H1 (cell line): ENCODE measurements around the gene CA14.

Source experiments
- CTCF ChIP-seq, 3 experiments: IDR thresholded peaks; 1 replicate in 2 of 3; 2 replicates in 1 of 3; pipeline versions ENCODE4 v1.5.1 to v1.6.1; 2011; ENCODE audit warnings: low read length in 3 of 3, mild to moderate bottlenecking in 3 of 3, inconsistent platforms in 2 of 3, low read depth in 1 of 3, moderate library complexity in 1 of 3; ENCODE audit not compliant: insufficient read depth in 1 of 3; ENCODE audit errors: control extremely low read depth in 1 of 3
- POLR2AphosphoS5 ChIP-seq: IDR thresholded peaks from 2 replicates; pipeline ENCODE4 v1.6.1; 2011; ENCODE audit warnings: low read depth, low read length
- SRF ChIP-seq: IDR thresholded peaks from 2 replicates; pipeline ENCODE4 v1.6.1; 2011; ENCODE audit warnings: mild to moderate bottlenecking, low read depth, low read length, moderate library complexity

- TF ChIP-seq CTCF (IDR thresholded peaks at IDR 0.05; ENCODE audit: control extremely low read depth in 1 of 3, insufficient read depth in 1 of 3, low read depth in 1 of 3, low read length in 3 of 3) = no peak
- no peak for TF ChIP-seq SRF
- no peak for TF ChIP-seq POLR2AphosphoS5
Observed at GRCh38 chr1:150234309-150234565, 23.3 kb upstream of the CA14 start.
